ES-I3 (cell line): ENCODE measurements around the gene HBG2.
"Not testable (repeated sequence)": the region's sequence is repeated elsewhere in the genome, so short reads cannot be mapped to it uniquely, and the experiment has no call there.

ENCODE experiments used
- H3K36me3 ChIP-seq: 2 replicates; pipeline ENCODE4 v1.6.1; 2013; ENCODE audit warnings: mild to moderate bottlenecking, low read length, control low read depth, moderate library complexity; ENCODE audit not compliant: insufficient read depth
- H3K4me1 ChIP-seq: 2 replicates; pipeline ENCODE4 v1.6.1; 2013; ENCODE audit warnings: mild to moderate bottlenecking, control low read depth, low read length; ENCODE audit not compliant: insufficient read depth
- H3K9ac ChIP-seq: 2 replicates; pipeline ENCODE4 v1.6.1; 2013; ENCODE audit warnings: low read depth, mild to moderate bottlenecking, low read length, moderate library complexity
- H3K9me3 ChIP-seq: 2 replicates; pipeline ENCODE4 v1.6.1; 2013; ENCODE audit warnings: mild to moderate bottlenecking, low read length, moderate library complexity; ENCODE audit not compliant: control insufficient read depth, insufficient read depth

The HBG2 gene

DNA sequence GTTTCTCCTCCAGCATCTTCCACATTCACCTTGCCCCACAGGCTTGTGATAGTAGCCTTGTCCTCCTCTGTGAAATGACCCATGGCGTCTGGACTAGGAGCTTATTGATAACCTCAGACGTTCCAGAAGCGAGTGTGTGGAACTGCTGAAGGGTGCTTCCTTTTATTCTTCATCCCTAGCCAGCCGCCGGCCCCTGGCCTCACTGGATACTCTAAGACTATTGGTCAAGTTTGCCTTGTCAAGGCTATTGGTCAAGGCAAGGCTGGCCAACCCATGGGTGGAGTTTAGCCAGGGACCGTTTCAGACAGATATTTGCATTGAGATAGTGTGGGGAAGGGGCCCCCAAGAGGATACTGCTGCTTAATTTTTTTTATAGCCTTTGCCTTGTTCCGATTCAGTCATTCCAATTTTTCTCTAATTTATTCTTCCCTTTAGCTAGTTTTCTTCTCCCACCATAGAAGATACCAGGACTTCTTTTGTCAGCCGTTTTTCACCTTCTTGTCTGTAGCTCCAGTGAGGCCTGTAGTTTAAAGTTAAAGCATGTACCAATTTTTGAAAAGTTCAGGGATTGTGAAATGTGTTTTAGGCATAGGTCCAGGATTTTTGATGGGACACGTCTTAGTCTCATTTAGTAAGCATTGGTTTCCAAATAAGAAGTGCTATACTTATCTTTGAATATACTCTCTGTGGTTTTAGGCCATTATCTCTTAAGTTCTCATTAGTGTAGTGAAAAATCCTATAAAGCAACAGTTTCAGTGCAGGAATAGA, at the start of gene HBG2:
HBG2 (minus strand) TSS at position 136 of the 768 bp plus-strand sequence; CDS start at position 83, 53 bp downstream.
- not testable (repeated sequence) for H3K9me3 ChIP-seq, H3K36me3 ChIP-seq, H3K4me1 ChIP-seq, H3K9ac ChIP-seq

GRCh38 chr11:5304046-5304445, 49.5 kb upstream of the HBG2 start:
- H3K36me3 ChIP-seq: no peaks in the 10 kb centered on the region
- H3K9ac ChIP-seq: no peak overlapping the region
- no peaks in the 10 kb centered on the region for H3K9me3 ChIP-seq
- H3K4me1 ChIP-seq: no peaks in the 10 kb centered on the region

DNA sequence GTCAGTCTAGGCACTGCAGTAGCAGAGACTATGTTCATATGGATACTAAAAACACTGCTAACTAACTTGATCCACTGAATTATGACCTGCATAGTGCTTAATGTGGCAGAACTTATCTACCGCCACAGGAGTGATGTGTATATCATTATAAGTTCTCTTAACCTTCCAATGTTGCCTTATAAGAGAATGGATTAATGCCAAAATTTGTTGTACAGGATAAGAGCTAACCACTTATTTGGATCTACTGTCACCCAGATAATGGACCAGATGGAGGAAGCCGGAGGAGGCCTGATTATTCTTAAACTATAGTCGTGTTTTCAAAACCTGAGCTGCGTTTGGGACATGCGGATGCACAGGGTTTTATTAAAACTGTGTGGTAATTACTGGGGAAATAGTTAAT, 49.0 kb upstream of the HBG2 start:
- H3K4me1 ChIP-seq: no peaks in the 10 kb centered on the region
- no peaks in the 10 kb centered on the region for H3K36me3 ChIP-seq
- H3K9me3 ChIP-seq: no peaks in the 10 kb centered on the region
- H3K9ac ChIP-seq: no peak overlapping the region

GRCh38 chr11:5301846-5302245, 47.3 kb upstream of the HBG2 start, which contains the start of gene OR51B4:
Gene OR51B4, minus strand, starts transcription at chr11:5301946. Its CDS starts 0 bp downstream, at chr11:5301946.
- Histone ChIP-seq H3K36me3 (no peaks in the 10 kb centered on the region), H3K4me1 (no peaks in the 10 kb centered on the region), H3K9ac (no peak within 1 kb of the TSS), H3K9me3 (no peaks in the 10 kb centered on the region)

GRCh38 chr11:5300251-5300650, 45.7 kb upstream of the HBG2 start:
- Histone ChIP-seq H3K4me1 (no peaks in the 10 kb centered on the region), H3K9me3 (no peaks in the 10 kb centered on the region), H3K36me3 (no peaks in the 10 kb centered on the region), H3K9ac (no peak overlapping the region)

DNA sequence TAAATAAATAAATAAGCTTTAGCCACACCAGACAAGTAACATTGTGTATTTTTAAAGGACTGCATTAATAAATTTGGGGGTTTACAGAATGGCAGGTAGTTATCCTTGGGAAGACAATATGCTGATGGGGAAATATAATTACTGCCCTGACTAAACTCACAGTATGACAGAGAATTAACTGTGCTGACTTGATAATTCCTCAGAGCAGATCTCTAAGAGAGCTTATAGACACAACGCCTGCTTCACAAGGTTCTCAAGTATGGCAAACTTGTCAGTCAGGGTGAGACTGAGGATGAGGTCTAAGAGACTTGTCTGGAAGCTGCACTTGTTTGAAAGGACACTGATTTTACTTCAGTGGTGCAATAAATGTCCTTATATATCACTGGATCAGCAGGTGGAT, 43.9 kb upstream of the HBG2 start:
- Histone ChIP-seq H3K36me3 (no peaks in the 10 kb centered on the region), H3K9ac (no peak overlapping the region), H3K4me1 (no peaks in the 10 kb centered on the region), H3K9me3 (no peaks in the 10 kb centered on the region)

DNA sequence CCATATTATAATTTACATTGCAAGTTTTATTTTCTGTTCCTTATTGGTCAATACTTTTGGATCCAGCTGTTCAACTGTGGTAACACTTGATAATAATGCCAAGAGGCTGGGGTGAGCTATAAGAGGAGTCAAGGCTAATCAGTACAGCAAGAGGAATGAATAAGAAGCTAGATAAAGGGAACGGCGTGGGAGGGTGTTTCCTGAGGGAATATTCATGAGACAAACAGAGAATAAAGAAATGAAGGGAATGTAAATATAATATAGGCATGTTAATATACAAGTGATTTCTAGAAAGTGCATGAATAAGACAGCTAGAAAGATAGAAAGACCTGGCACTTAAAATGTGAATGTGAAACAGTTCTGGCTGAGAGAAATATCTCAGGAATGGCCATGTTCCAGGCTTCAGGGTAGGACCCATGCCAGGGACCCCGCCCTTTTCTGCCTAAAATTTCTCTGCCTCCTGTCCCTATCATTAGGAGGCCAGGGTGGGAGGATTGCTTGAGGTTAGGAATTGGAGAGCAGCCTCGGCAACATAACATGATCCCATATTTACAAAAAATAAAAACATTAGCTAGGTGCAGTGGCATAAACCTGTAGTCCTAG, 43.2 kb upstream of the HBG2 start:
- no peaks in the 10 kb centered on the region for H3K4me1 ChIP-seq
- no peaks in the 10 kb centered on the region for H3K36me3 ChIP-seq
- no peaks in the 10 kb centered on the region for H3K9me3 ChIP-seq
- no peak overlapping the region for H3K9ac ChIP-seq

DNA sequence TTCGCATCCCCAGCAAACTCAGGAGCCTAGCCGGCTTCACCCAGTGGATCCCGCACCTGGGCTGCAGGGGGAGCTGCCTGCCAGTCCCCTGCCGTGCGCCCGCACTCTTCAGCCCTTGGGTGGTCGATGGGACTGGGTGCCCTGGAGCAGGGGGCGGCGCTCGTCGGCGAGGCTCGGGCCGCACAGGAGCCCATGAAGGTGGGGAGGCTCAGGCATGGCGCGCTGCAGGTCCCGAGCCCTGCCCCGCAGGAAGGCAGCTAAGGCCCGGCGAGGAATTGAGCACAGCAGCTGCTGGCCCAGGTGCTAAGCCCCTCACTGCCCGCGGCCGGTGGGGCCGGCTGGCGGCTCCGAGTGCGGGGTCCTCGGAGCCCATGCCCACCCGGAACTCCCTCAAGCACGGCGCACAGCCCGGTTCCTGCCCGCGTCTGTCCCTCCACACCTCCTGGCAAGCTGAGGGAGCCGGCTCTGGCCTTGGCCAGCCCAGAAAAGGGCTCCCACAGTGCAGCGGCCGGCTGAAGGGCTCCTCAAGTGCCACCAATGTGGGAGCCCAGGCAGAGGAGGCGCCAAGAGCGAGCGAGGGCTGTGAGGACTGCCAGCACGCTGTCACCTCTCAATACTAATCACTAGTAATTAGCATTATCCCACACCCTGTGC, 39.9 kb upstream of the HBG2 start:
- not testable (repeated sequence) for H3K9ac ChIP-seq, H3K4me1 ChIP-seq, H3K9me3 ChIP-seq, H3K36me3 ChIP-seq

GRCh38 chr11:5293028-5293427, 38.4 kb upstream of the HBG2 start:
- no peaks in the 10 kb centered on the region for H3K9me3 ChIP-seq
- H3K9ac ChIP-seq: no peak overlapping the region
- no peaks in the 10 kb centered on the region for H3K4me1 ChIP-seq
- H3K36me3 ChIP-seq: no peaks in the 10 kb centered on the region

- Histone ChIP-seq H3K9ac (no peak overlapping the region), H3K36me3 (no peaks in the 10 kb centered on the region), H3K4me1 (no peaks in the 10 kb centered on the region), H3K9me3 (no peaks in the 10 kb centered on the region)
Measured at GRCh38 chr11:5291207-5291838, 36.7 kb upstream of the HBG2 start.

DNA sequence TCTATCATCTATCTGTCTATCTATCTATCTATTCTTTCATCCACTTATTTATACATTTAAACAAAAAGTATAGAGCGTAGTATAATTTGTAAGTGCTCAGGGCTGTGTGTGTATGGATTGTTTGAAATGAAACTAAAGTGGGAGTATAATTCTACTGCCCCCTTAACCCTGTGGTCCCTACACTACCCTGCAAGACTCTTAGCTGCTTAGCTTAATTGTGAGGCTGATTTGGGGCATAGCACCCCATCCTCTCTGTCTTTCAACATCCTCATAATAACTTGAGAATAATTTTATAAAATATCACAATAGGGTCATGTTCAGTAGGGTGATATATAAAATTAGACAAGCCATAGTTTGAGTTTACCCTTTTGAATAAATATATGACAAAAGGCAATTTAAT, 35.5 kb upstream of the HBG2 start:
- H3K9me3 ChIP-seq: no peaks in the 10 kb centered on the region
- H3K4me1 ChIP-seq: no peaks in the 10 kb centered on the region
- no peak overlapping the region for H3K9ac ChIP-seq
- H3K36me3 ChIP-seq: no peaks in the 10 kb centered on the region

DNA sequence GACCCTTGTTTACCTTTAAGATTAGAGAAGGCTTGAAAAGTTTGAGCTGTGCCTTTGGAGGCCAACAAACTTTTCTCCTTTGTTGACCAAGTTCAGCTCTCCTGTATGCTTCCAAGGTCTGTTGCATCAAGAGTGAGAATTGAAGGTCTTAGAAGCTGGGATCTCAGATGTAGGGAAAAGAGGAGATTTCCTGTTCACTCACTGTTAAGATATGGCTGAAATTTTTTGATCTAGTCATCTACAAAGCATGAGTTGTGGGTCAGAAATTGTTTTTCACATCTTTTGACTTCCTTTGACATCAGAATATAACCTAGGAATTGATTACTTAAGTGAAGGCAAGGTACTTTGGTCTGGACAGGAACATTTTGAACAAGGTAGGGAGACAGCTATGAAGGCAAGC, 35.1 kb upstream of the HBG2 start:
- Histone ChIP-seq H3K4me1 (no peaks in the 10 kb centered on the region), H3K9me3 (no peaks in the 10 kb centered on the region), H3K9ac (no peak overlapping the region), H3K36me3 (no peaks in the 10 kb centered on the region)

DNA sequence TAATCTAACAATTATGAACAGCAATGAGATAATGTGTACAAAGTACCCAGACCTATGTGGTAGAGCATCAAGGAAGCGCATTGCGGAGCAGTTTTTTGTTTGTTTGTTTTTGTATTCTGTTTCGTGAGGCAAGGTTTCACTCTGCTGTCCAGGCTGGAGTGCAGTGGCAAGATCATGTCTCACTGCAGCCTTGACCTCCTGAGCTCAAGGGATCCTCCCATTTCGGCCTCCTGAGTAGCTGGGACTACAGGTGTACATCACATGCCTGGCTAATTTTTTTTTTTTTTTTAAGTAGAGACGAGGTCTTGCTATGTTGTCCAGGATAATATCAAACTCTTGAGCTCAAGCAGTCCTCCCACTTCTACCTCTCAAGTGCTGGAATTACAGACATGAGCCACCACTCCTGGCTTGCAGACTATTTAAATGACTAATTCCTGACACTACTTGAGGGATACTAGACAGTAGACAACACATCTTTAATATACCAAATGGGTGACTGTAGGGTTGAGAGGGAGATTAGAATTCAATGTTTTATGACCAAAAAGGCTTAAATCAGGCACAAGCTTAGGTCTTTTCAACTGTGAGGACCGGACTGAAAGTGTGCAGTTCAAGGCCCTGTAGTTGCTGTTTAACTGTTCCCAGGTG, 34.4 kb upstream of the HBG2 start:
- H3K9ac ChIP-seq: no peak overlapping the region
- H3K4me1 ChIP-seq: no peaks in the 10 kb centered on the region
- no peaks in the 10 kb centered on the region for H3K36me3 ChIP-seq
- H3K9me3 ChIP-seq: no peaks in the 10 kb centered on the region

DNA sequence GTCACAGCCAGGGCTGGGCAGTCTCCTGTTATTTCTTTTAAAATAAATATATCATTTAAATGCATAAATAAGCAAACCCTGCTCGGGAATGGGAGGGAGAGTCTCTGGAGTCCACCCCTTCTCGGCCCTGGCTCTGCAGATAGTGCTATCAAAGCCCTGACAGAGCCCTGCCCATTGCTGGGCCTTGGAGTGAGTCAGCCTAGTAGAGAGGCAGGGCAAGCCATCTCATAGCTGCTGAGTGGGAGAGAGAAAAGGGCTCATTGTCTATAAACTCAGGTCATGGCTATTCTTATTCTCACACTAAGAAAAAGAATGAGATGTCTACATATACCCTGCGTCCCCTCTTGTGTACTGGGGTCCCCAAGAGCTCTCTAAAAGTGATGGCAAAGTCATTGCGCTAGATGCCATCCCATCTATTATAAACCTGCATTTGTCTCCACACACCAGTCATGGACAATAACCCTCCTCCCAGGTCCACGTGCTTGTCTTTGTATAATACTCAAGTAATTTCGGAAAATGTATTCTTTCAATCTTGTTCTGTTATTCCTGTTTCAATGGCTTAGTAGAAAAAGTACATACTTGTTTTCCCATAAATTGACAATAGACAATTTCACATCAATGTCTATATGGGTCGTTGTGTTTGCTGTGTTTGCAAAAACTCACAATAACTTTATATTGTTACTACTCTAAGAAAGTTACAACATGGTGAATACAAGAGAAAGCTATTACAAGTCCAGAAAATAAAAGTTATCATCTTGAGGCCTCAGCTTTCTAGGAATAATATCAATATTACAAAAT, 33.7 kb upstream of the HBG2 start:
- Histone ChIP-seq H3K4me1 (no peaks in the 10 kb centered on the region), H3K36me3 (no peaks in the 10 kb centered on the region), H3K9ac (no peak overlapping the region), H3K9me3 (no peaks in the 10 kb centered on the region)
